HEK293 (cell line): ENCODE data around the gene ADAM21.

Experiments
- CTCF ChIA-PET: fragments of 350-600 bp; formaldehyde crosslinking; extraction: SDS; loops from one replicate; lab custom pipeline; 2021; ENCODE audit warnings: antibody characterized with exemption; lab: Yijun Ruan, JAX
- POLR2A ChIA-PET: fragments of 300-600 bp; formaldehyde crosslinking; extraction: SDS; loops from one replicate; lab custom pipeline; 2020; ENCODE audit warnings: antibody characterized with exemption, inconsistent platforms; lab: Yijun Ruan, JAX
- H3K27ac ChIP-seq: fragments of 200-500 bp; sonication (Bioruptor generic); 2 replicates; pipeline ENCODE4 v1.5.1; 2014; ENCODE audit warnings: low read depth, low read length, control low read depth, inconsistent platforms; ENCODE audit errors: extremely low read depth
- H3K36me3 ChIP-seq, 2 experiments: fragments of 200-500 bp in 1 of 2; sonication (Bioruptor generic) in 1 of 2; 1 replicate in 1 of 2; 2 replicates in 1 of 2; pipeline ENCODE4 v1.5.1; 2014 to 2017; ENCODE audit warnings: inconsistent platforms in 2 of 2, low read length in 2 of 2; ENCODE audit not compliant: control insufficient read depth in 2 of 2, insufficient read depth in 1 of 2
- H3K4me1 ChIP-seq: fragments of 200-500 bp; sonication (Bioruptor generic); 2 replicates; pipeline ENCODE4 v1.5.1; 2014; ENCODE audit warnings: mild to moderate bottlenecking, low read length, inconsistent platforms; ENCODE audit not compliant: control insufficient read depth, insufficient read depth
- H3K4me3 ChIP-seq: 2 replicates; pipeline ENCODE4 v1.5.1; 2011; ENCODE audit warnings: low read depth, mild to moderate bottlenecking, control low read depth, low read length, moderate library complexity
- H3K9me3 ChIP-seq: fragments of 200-500 bp; sonication (Bioruptor generic); 2 replicates; pipeline ENCODE4 v1.5.1; 2014; ENCODE audit warnings: low read depth, low read length, inconsistent platforms; ENCODE audit not compliant: control insufficient read depth, insufficient read depth
- GFI1B ChIP-seq: fragments of 450-650 bp; formaldehyde crosslinking; IDR thresholded peaks from 2 replicates; pipeline ENCODE4 v1.5.1; 2016; ENCODE audit warnings: missing biosample characterization, missing genetic modification characterization
- GLIS2 ChIP-seq: fragments of 450-650 bp; formaldehyde crosslinking; IDR thresholded peaks from 2 replicates; pipeline ENCODE4 v1.5.1; 2016; ENCODE audit warnings: missing biosample characterization, missing genetic modification characterization
- IKZF3 ChIP-seq: fragments of 450-650 bp; IDR thresholded peaks from 2 replicates; pipeline ENCODE4 v1.5.0; 2018; ENCODE audit warnings: missing biosample characterization, mild to moderate bottlenecking, missing genetic modification characterization, moderate library complexity
- KLF1 ChIP-seq: fragments of 450-650 bp; formaldehyde crosslinking; IDR thresholded peaks from 2 replicates; pipeline ENCODE4 v1.5.1; 2016; ENCODE audit warnings: missing biosample characterization, missing genetic modification characterization
- KLF8 ChIP-seq: fragments of 450-650 bp; formaldehyde crosslinking; IDR thresholded peaks from 2 replicates; pipeline ENCODE4 v1.5.1; 2016; ENCODE audit warnings: missing biosample characterization, missing genetic modification characterization
- OSR2 ChIP-seq: fragments of 450-650 bp; formaldehyde crosslinking; IDR thresholded peaks from 2 replicates; pipeline ENCODE4 v1.5.1; 2016; ENCODE audit warnings: missing biosample characterization, missing genetic modification characterization
- PRDM1 ChIP-seq: fragments of 450-650 bp; formaldehyde crosslinking; IDR thresholded peaks from 2 replicates; pipeline ENCODE4; 2016; ENCODE audit warnings: missing biosample characterization, missing genetic modification characterization
- SP2 ChIP-seq: fragments of 450-650 bp; formaldehyde crosslinking; IDR thresholded peaks from 2 replicates; pipeline ENCODE4 v1.5.1; 2016; ENCODE audit warnings: missing biosample characterization, missing genetic modification characterization
- SP7 ChIP-seq: fragments of 450-650 bp; formaldehyde crosslinking; IDR thresholded peaks from 2 replicates; pipeline ENCODE4 v1.5.1; 2016; ENCODE audit warnings: missing biosample characterization, missing genetic modification characterization
- TCF7L2 ChIP-seq: IDR thresholded peaks from 2 replicates; pipeline ENCODE4 v1.6.1; 2011; ENCODE audit warnings: low read depth, mild to moderate bottlenecking, inconsistent platforms, low read length, moderate library complexity, borderline replicate concordance
- TRIM28 ChIP-seq: IDR thresholded peaks from 2 replicates; pipeline ENCODE4 v1.6.1; 2011; ENCODE audit warnings: low read length, control low read depth, borderline replicate concordance
- ZBTB17 ChIP-seq: fragments of 450-650 bp; formaldehyde crosslinking; IDR thresholded peaks from 2 replicates; pipeline ENCODE4 v1.5.1; 2016; ENCODE audit warnings: missing biosample characterization, missing genetic modification characterization
- ZBTB7A ChIP-seq: fragments of 450-650 bp; formaldehyde crosslinking; IDR thresholded peaks from 2 replicates; pipeline ENCODE4 v1.5.1; 2016; ENCODE audit warnings: low read depth, missing biosample characterization, missing genetic modification characterization
- ZEB2 ChIP-seq: fragments of 450-650 bp; formaldehyde crosslinking; IDR thresholded peaks from 2 replicates; pipeline ENCODE4 v1.5.1; 2016; ENCODE audit warnings: missing biosample characterization, missing genetic modification characterization
- ZFP37 ChIP-seq: fragments of 450-650 bp; formaldehyde crosslinking; IDR thresholded peaks from 2 replicates; pipeline ENCODE4 v1.5.1; 2016; ENCODE audit warnings: missing biosample characterization, missing genetic modification characterization
- ZNF10 ChIP-seq: fragments of 450-650 bp; formaldehyde crosslinking; IDR thresholded peaks from 2 replicates; pipeline ENCODE4 v1.5.1; 2017; ENCODE audit warnings: missing biosample characterization, missing genetic modification characterization
- ZNF138 ChIP-seq: fragments of 450-650 bp; formaldehyde crosslinking; IDR thresholded peaks from 2 replicates; pipeline ENCODE4 v1.5.1; 2016; ENCODE audit warnings: missing biosample characterization, missing genetic modification characterization, borderline replicate concordance
- ZNF302 ChIP-seq: fragments of 450-650 bp; formaldehyde crosslinking; IDR thresholded peaks from 2 replicates; pipeline ENCODE4 v1.5.1; 2016; ENCODE audit warnings: missing biosample characterization, missing genetic modification characterization, low read depth
- ZNF335 ChIP-seq: fragments of 450-650 bp; formaldehyde crosslinking; conservative IDR thresholded peaks from 2 replicates; pipeline ENCODE4 v1.5.1; 2016; ENCODE audit warnings: missing biosample characterization, missing genetic modification characterization
- ZNF555 ChIP-seq: fragments of 450-650 bp; formaldehyde crosslinking; conservative IDR thresholded peaks from 2 replicates; pipeline ENCODE4 v1.5.1; 2017; ENCODE audit warnings: missing biosample characterization, mild to moderate bottlenecking, missing genetic modification characterization, inconsistent platforms
- ZNF596 ChIP-seq: fragments of 450-650 bp; IDR thresholded peaks from 2 replicates; pipeline ENCODE4 v1.5.0; 2018; ENCODE audit warnings: missing biosample characterization, mild to moderate bottlenecking, missing genetic modification characterization, moderate library complexity
- ZNF600 ChIP-seq: fragments of 450-650 bp; formaldehyde crosslinking; IDR thresholded peaks from 2 replicates; pipeline ENCODE4 v1.5.1; 2016; ENCODE audit warnings: missing biosample characterization, missing genetic modification characterization
- ZNF76 ChIP-seq: fragments of 450-650 bp; formaldehyde crosslinking; IDR thresholded peaks from 2 replicates; pipeline ENCODE4; 2016; ENCODE audit warnings: low read depth, missing biosample characterization, missing genetic modification characterization, borderline replicate concordance
- ZXDB ChIP-seq: fragments of 450-650 bp; formaldehyde crosslinking; IDR thresholded peaks from 2 replicates; pipeline ENCODE4 v1.5.1; 2016; ENCODE audit warnings: missing biosample characterization, missing genetic modification characterization
- TF ChIP-seq, protein P1 (sequence below): fragments of 450-650 bp; formaldehyde crosslinking; conservative IDR thresholded peaks from 2 replicates; pipeline ENCODE4 v1.5.1; 2016; ENCODE audit warnings: low read depth, missing biosample characterization, missing genetic modification characterization
- TF ChIP-seq, protein P2 (sequence below): fragments of 450-650 bp; formaldehyde crosslinking; conservative IDR thresholded peaks from 2 replicates; pipeline ENCODE4 v1.5.1; 2016; ENCODE audit warnings: low read depth, missing biosample characterization, missing genetic modification characterization
- TF ChIP-seq, protein P3 (sequence below): fragments of 450-650 bp; formaldehyde crosslinking; IDR thresholded peaks from 2 replicates; pipeline ENCODE4 v1.5.1; 2016; ENCODE audit warnings: missing biosample characterization, missing genetic modification characterization

Gene ADAM21

DNA sequence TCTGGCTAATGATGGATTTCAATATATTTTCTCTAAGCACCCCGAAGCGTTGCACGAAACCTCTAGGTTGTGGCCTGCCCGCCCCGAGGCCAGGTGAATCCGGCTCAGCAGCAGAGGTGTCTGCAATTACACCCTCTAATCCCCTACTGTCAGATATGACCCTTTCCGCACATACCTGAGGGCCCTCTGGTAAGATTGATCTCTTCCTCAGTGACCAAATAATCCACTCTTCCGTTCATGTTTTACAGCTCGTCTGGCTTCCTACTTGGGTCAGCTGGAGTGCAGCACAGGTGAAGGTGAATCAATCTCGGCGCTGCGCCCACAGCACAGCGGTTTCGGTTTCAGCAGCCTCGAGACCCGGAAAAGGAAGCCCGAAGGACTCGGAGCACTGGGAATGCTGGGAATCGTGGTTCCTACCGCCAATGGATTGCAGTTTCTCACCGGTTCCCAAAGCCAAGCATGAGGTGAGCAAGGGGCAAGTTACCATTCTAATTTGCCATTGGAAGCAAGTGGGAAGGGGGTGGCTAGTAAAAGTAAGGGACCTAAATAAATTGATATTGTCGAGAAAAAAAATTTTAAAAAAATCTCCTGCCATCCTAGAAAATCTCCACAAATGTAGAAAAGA is 35.1 kb upstream of the ADAM21 start, which contains the start of gene SYNJ2BP:
SYNJ2BP (minus strand) TSS at position 366 of the 625 bp plus-strand sequence; CDS start at position 239, 127 bp downstream.
- peaks cover 5% of the 10 kb centered on the region for H3K4me1 ChIP-seq
- ChIA-PET CTCF (no interaction called here), POLR2A (interaction anchor here (1.1 kb wide), 1 partner anchor 58 kb away, joined by 4 read pairs; no protein-coding TSS in a partner anchor)
- H3K36me3 ChIP-seq, result peaks cover 3 to 19% of the 10 kb centered on the region in 2 experiments; a peak in 2 of 3 replicates
- H3K4me3 ChIP-seq, result peak within 1 kb of the TSS; percentile 80
- H3K9me3 ChIP-seq, result no peaks in the 10 kb centered on the region
- H3K27ac ChIP-seq, result peak within 1 kb of the TSS; percentile 64; the same call in 1 of the 2 replicates
- TF ChIP-seq ZNF335 (tag by site-specific recombination) (peak; percentile 65), ZNF600 (tag by site-specific recombination) (peak; percentile 88), ZNF138 (tag by site-specific recombination) (no peak), ZBTB17 (tag by site-specific recombination) (peak; percentile 92), ZNF555 (tag by site-specific recombination) (no peak), TRIM28 (peak; percentile 85), ZNF302 (no peak), SP7 (tag by site-specific recombination) (0 out of 2 replicates have a peak, but pooled peaks have one; percentile 34), ZBTB7A (0 out of 2 replicates have a peak, but pooled peaks have one; percentile 37), PRDM1 (tag by site-specific recombination) (peak; percentile 64), ZNF596 (tag by site-specific recombination) (no peak), ZEB2 (tag by site-specific recombination) (peak; percentile 71; the same call in 1 of the 2 replicates), KLF1 (tag by site-specific recombination) (no peak), TCF7L2 (no peak), SP2 (tag by site-specific recombination) (peak; percentile 26; the same call in 1 of the 2 replicates), OSR2 (tag by site-specific recombination) (no peak), ZNF76 (tag by site-specific recombination) (peak; percentile 79; the same call in 1 of the 2 replicates), ZXDB (tag by site-specific recombination) (peak; percentile 59), GFI1B (tag by site-specific recombination) (peak; percentile 79), IKZF3 (tag by site-specific recombination) (peak; percentile 81), ZNF10 (tag by site-specific recombination) (peak; percentile 84), GLIS2 (tag by site-specific recombination) (no peak), ZFP37 (tag by site-specific recombination) (no peak), KLF8 (tag by site-specific recombination) (peak; percentile 41; the same call in 1 of the 2 replicates)
- TF ChIP-seq, protein P1, sequence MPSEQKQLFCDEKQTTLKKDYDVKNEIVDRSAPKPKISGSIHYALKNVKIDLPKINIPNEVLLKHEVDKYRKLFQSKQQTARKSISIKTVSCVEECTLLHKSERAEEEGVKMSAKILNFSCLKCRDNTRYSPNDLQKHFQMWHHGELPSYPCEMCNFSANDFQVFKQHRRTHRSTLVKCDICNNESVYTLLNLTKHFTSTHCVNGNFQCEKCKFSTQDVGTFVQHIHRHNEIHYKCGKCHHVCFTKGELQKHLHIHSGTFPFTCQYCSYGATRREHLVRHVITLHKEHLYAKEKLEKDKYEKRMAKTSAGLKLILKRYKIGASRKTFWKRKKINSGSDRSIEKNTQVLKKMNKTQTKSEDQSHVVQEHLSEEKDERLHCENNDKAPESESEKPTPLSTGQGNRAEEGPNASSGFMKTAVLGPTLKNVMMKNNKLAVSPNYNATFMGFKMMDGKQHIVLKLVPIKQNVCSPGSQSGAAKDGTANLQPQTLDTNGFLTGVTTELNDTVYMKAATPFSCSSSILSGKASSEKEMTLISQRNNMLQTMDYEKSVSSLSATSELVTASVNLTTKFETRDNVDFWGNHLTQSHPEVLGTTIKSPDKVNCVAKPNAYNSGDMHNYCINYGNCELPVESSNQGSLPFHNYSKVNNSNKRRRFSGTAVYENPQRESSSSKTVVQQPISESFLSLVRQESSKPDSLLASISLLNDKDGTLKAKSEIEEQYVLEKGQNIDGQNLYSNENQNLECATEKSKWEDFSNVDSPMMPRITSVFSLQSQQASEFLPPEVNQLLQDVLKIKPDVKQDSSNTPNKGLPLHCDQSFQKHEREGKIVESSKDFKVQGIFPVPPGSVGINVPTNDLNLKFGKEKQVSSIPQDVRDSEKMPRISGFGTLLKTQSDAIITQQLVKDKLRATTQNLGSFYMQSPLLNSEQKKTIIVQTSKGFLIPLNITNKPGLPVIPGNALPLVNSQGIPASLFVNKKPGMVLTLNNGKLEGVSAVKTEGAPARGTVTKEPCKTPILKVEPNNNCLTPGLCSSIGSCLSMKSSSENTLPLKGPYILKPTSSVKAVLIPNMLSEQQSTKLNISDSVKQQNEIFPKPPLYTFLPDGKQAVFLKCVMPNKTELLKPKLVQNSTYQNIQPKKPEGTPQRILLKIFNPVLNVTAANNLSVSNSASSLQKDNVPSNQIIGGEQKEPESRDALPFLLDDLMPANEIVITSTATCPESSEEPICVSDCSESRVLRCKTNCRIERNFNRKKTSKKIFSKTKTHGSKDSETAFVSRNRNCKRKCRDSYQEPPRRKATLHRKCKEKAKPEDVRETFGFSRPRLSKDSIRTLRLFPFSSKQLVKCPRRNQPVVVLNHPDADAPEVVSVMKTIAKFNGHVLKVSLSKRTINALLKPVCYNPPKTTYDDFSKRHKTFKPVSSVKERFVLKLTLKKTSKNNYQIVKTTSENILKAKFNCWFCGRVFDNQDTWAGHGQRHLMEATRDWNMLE (tag by site-specific recombination), result peak; percentile 99
- TF ChIP-seq, protein P2, sequence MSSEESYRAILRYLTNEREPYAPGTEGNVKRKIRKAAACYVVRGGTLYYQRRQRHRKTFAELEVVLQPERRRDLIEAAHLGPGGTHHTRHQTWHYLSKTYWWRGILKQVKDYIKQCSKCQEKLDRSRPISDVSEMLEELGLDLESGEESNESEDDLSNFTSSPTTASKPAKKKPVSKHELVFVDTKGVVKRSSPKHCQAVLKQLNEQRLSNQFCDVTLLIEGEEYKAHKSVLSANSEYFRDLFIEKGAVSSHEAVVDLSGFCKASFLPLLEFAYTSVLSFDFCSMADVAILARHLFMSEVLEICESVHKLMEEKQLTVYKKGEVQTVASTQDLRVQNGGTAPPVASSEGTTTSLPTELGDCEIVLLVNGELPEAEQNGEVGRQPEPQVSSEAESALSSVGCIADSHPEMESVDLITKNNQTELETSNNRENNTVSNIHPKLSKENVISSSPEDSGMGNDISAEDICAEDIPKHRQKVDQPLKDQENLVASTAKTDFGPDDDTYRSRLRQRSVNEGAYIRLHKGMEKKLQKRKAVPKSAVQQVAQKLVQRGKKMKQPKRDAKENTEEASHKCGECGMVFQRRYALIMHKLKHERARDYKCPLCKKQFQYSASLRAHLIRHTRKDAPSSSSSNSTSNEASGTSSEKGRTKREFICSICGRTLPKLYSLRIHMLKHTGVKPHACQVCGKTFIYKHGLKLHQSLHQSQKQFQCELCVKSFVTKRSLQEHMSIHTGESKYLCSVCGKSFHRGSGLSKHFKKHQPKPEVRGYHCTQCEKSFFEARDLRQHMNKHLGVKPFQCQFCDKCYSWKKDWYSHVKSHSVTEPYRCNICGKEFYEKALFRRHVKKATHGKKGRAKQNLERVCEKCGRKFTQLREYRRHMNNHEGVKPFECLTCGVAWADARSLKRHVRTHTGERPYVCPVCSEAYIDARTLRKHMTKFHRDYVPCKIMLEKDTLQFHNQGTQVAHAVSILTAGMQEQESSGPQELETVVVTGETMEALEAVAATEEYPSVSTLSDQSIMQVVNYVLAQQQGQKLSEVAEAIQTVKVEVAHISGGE, result peak; percentile 86
- TF ChIP-seq, protein P3, sequence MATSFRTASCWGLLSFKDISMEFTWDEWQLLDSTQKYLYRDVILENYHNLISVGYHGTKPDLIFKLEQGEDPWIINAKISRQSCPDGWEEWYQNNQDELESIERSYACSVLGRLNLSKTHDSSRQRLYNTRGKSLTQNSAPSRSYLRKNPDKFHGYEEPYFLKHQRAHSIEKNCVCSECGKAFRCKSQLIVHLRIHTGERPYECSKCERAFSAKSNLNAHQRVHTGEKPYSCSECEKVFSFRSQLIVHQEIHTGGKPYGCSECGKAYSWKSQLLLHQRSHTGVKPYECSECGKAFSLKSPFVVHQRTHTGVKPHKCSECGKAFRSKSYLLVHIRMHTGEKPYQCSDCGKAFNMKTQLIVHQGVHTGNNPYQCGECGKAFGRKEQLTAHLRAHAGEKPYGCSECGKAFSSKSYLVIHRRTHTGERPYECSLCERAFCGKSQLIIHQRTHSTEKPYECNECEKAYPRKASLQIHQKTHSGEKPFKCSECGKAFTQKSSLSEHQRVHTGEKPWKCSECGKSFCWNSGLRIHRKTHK (tag by site-specific recombination), result no peak
